COR-L47 (cell line): ENCODE measurements around the gene VSTM2A.

Source experiments
- DNase-seq: peaks from one replicate; lab custom pipeline; 2025; lab: John Stamatoyannopoulos, UW

The VSTM2A gene

GRCh38 chr7:54615537-54615936, 73.4 kb downstream of the VSTM2A start:
- DNase-seq: no peak
